H1 (cell line): ENCODE results near the gene AADAC. TPM values are rescaled to one million over a fixed set of nuclear protein-coding genes. Genes with fewer than 3 reads are reported as not detected.

ENCODE experiments used
- CTCF ChIA-PET: fragments of 300-600 bp; sonication (Branson Sonifier 250); formaldehyde crosslinking; loops from one replicate; lab custom pipeline; 2021; ENCODE audit not compliant: partially characterized antibody; lab: Charles Lee
- POLR2A ChIA-PET: fragments of 300-600 bp; sonication (Branson Sonifier 250); formaldehyde crosslinking; loops from one replicate; lab custom pipeline; 2021; ENCODE audit warnings: inconsistent platforms; ENCODE audit not compliant: partially characterized antibody; lab: Charles Lee
- DNase-seq, 2 experiments: peaks; one replicate each; pipeline versions ENCODE4 v3.0.0 to v3.0.0-alpha.2; 2010 to 2022; ENCODE audit warnings: low spot score in 2 of 2, low read depth in 1 of 2, mixed read lengths in 1 of 2
- FAIRE-seq: peaks from 2 replicates; lab custom pipeline; 2011; peaks lifted over from hg19 to GRCh38; lab: Jason Lieb, UNC
- H2AFZ ChIP-seq: 2 replicates; pipeline ENCODE4 v1.8.1; 2012; ENCODE audit warnings: low read length, inconsistent platforms
- H2AK5ac ChIP-seq: 2 replicates; pipeline ENCODE4 v1.6.1; 2013; ENCODE audit warnings: low read depth, low read length
- H2BK120ac ChIP-seq: replicated peaks from 2 replicates; pipeline ENCODE3; 2013; ENCODE audit warnings: low read depth, low read length, inconsistent platforms
- H2BK12ac ChIP-seq: 2 replicates; pipeline ENCODE4 v1.6.1; 2013; ENCODE audit warnings: low read depth, low read length
- H2BK15ac ChIP-seq: 2 replicates; pipeline ENCODE4 v1.6.1; 2013; ENCODE audit warnings: low read length
- H2BK20ac ChIP-seq: 2 replicates; pipeline ENCODE4 v1.6.1; 2013; ENCODE audit warnings: low read length
- H2BK5ac ChIP-seq: 2 replicates; pipeline ENCODE4 v1.6.1; 2013; ENCODE audit warnings: low read depth, low read length
- H3K14ac ChIP-seq: 2 replicates; pipeline ENCODE4 v1.6.1; 2013; ENCODE audit warnings: inconsistent platforms; ENCODE audit not compliant: insufficient read length
- H3K18ac ChIP-seq: 2 replicates; pipeline ENCODE4 v1.6.1; 2013; ENCODE audit warnings: low read length; ENCODE audit errors: extremely low read depth
- H3K23ac ChIP-seq: 2 replicates; pipeline ENCODE4 v1.6.1; 2013; ENCODE audit warnings: inconsistent platforms; ENCODE audit not compliant: insufficient read length
- H3K23me2 ChIP-seq: 2 replicates; pipeline ENCODE4 v1.6.1; 2013; ENCODE audit warnings: low read depth, low read length
- H3K27ac ChIP-seq: 2 replicates; pipeline ENCODE4 v1.6.1; 2011; ENCODE audit warnings: low read depth, low read length, inconsistent platforms
- H3K27me3 ChIP-seq, 4 experiments: replicated peaks in 1 of 4; 1 replicate in 1 of 4; 2 replicates in 3 of 4; pipeline versions ENCODE4 v1.6.1 to v1.8.1; 2011 to 2013; ENCODE audit warnings: low read length in 3 of 4, mild to moderate bottlenecking in 3 of 4, inconsistent platforms in 2 of 4, mixed read lengths in 2 of 4, moderate library complexity in 1 of 4; ENCODE audit not compliant: control insufficient read depth in 3 of 4, insufficient read depth in 3 of 4; ENCODE audit errors: extremely low read depth in 1 of 4
- H3K36me3 ChIP-seq, 4 experiments: 2 replicates each; pipeline versions ENCODE4 v1.6.1 to v1.8.1; 2011 to 2013; ENCODE audit warnings: mild to moderate bottlenecking in 4 of 4, low read length in 3 of 4, moderate library complexity in 2 of 4, control low read depth in 1 of 4, inconsistent platforms in 1 of 4; ENCODE audit not compliant: insufficient read depth in 4 of 4, control insufficient read depth in 2 of 4
- H3K4ac ChIP-seq: replicated peaks from 2 replicates; pipeline ENCODE3; 2013; ENCODE audit warnings: low read length, low read depth, mixed read lengths, inconsistent platforms; ENCODE audit not compliant: insufficient read length
- H3K4me1 ChIP-seq, 4 experiments: replicated peaks in 1 of 4; 1 replicate in 1 of 4; 2 replicates in 3 of 4; pipeline versions ENCODE4 v1.6.1 to v1.8.1; 2011 to 2013; ENCODE audit warnings: low read length in 3 of 4, inconsistent platforms in 2 of 4, mixed read lengths in 1 of 4; ENCODE audit not compliant: insufficient read depth in 4 of 4, control insufficient read depth in 3 of 4
- H3K4me2 ChIP-seq, 2 experiments: 2 replicates each; pipeline versions ENCODE4 v1.6.1 to v1.8.1; 2011 to 2013; ENCODE audit warnings: low read depth in 2 of 2, low read length in 2 of 2, control low read depth in 1 of 2, inconsistent platforms in 1 of 2, mild to moderate bottlenecking in 1 of 2; ENCODE audit not compliant: insufficient read depth in 1 of 2
- H3K4me3 ChIP-seq, 4 experiments: fragments of 200-600, 300-600 bp in 1 of 4; sonication (generic), shearing (Covaris generic), sonication (Bioruptor Twin) in 1 of 4; 2 replicates each; pipeline versions ENCODE4 v1.5.1 to v1.8.1; 2011 to 2016; ENCODE audit warnings: low read length in 4 of 4, low read depth in 3 of 4, control low read depth in 2 of 4, inconsistent platforms in 2 of 4, mild to moderate bottlenecking in 2 of 4, mixed read lengths in 1 of 4, moderate library complexity in 1 of 4; ENCODE audit not compliant: insufficient read depth in 2 of 4; ENCODE audit errors: extremely low read depth in 1 of 4
- H3K56ac ChIP-seq: replicated peaks from 2 replicates; pipeline ENCODE3; 2013; ENCODE audit warnings: low read depth, mild to moderate bottlenecking, mixed read lengths, low read length, inconsistent platforms; ENCODE audit not compliant: insufficient read length
- H3K79me1 ChIP-seq: 2 replicates; pipeline ENCODE4 v1.6.1; 2013; ENCODE audit warnings: low read depth, low read length, control low read depth
- H3K79me2 ChIP-seq, 2 experiments: 2 replicates each; pipeline versions ENCODE4 v1.6.1 to v1.8.1; 2012 to 2013; ENCODE audit warnings: low read length in 2 of 2, mild to moderate bottlenecking in 2 of 2, inconsistent platforms in 1 of 2; ENCODE audit not compliant: insufficient read depth in 2 of 2, control insufficient read depth in 1 of 2
- H3K9ac ChIP-seq, 4 experiments: replicated peaks in 1 of 4; 1 replicate in 1 of 4; 2 replicates in 3 of 4; pipeline versions ENCODE4 v1.6.1 to v1.8.1; 2011 to 2013; ENCODE audit warnings: low read depth in 3 of 4, low read length in 3 of 4, control low read depth in 2 of 4, mild to moderate bottlenecking in 2 of 4, moderate library complexity in 2 of 4, inconsistent platforms in 1 of 4; ENCODE audit errors: extremely low read depth in 1 of 4
- H3K9me3 ChIP-seq, 2 experiments: 2 replicates each; pipeline versions ENCODE4 v1.6.1 to v1.8.1; 2012 to 2013; ENCODE audit warnings: mild to moderate bottlenecking in 2 of 2, moderate library complexity in 2 of 2, control low read depth in 1 of 2, inconsistent platforms in 1 of 2, low read depth in 1 of 2, low read length in 1 of 2, mixed read lengths in 1 of 2; ENCODE audit not compliant: insufficient read depth in 2 of 2
- H4K20me1 ChIP-seq, 2 experiments: replicated peaks in 1 of 2; 2 replicates each; pipeline versions ENCODE3 to v1.8.1; 2011 to 2013; ENCODE audit warnings: inconsistent platforms in 2 of 2, low read length in 2 of 2, mild to moderate bottlenecking in 1 of 2; ENCODE audit not compliant: insufficient read depth in 2 of 2, control insufficient read depth in 1 of 2
- H4K5ac ChIP-seq: 2 replicates; pipeline ENCODE4 v1.6.1; 2013; ENCODE audit warnings: low read length, low read depth, mixed read lengths, inconsistent platforms; ENCODE audit not compliant: insufficient read length
- H4K8ac ChIP-seq: 2 replicates; pipeline ENCODE4 v1.8.0; 2013; ENCODE audit warnings: mild to moderate bottlenecking, moderate library complexity, low read length, inconsistent platforms; ENCODE audit not compliant: insufficient read depth; ENCODE audit errors: extremely low read depth
- H4K91ac ChIP-seq: replicated peaks from 2 replicates; pipeline ENCODE3; 2013; ENCODE audit warnings: low read length, mixed read lengths, inconsistent platforms; ENCODE audit not compliant: insufficient read length
- ASH2L ChIP-seq: fragments of 200-600, 300-600 bp; sonication (generic); IDR thresholded peaks from one replicate; pipeline ENCODE4 v1.7.1; 2017; ENCODE audit warnings: low read length
- CEBPB ChIP-seq: IDR thresholded peaks from 2 replicates; pipeline ENCODE4 v1.6.1; 2012; ENCODE audit warnings: low read depth, low read length
- EGR1 ChIP-seq: IDR thresholded peaks from 2 replicates; pipeline ENCODE4 v1.6.1; 2011; ENCODE audit warnings: low read depth, low read length, borderline replicate concordance
- EZH2 ChIP-seq: fragments of 200-600 bp; sonication (generic); IDR thresholded peaks from 2 replicates; pipeline ENCODE4 v1.7.1; 2012; ENCODE audit warnings: low read depth, mild to moderate bottlenecking, moderate library complexity, low read length, inconsistent platforms; ENCODE audit not compliant: severe bottlenecking
- KDM1A ChIP-seq: fragments of 200-600, 300-600 bp; sonication (generic); IDR thresholded peaks from 2 replicates; pipeline ENCODE4 v1.7.1; 2016; ENCODE audit warnings: mild to moderate bottlenecking, low read length, borderline replicate concordance
- MAFK ChIP-seq: IDR thresholded peaks from 2 replicates; pipeline ENCODE4 v1.6.1; 2012; ENCODE audit warnings: low read depth, mild to moderate bottlenecking, improper control_type of control experiment, low read length
- MAX ChIP-seq: IDR thresholded peaks from 2 replicates; pipeline ENCODE4 v1.6.1; 2012; ENCODE audit warnings: inconsistent platforms
- NRF1 ChIP-seq: IDR thresholded peaks from 2 replicates; pipeline ENCODE4 v1.6.1; 2011; ENCODE audit warnings: mild to moderate bottlenecking, low read depth, low read length, improper control_type of control experiment
- POLR2A ChIP-seq, 2 experiments: IDR thresholded peaks; 1 replicate in 1 of 2; 2 replicates in 1 of 2; pipeline ENCODE4 v1.6.1; 2011; ENCODE audit warnings: low read depth in 2 of 2, low read length in 2 of 2, mild to moderate bottlenecking in 2 of 2; ENCODE audit errors: control extremely low read depth in 1 of 2
- RAD21 ChIP-seq, 2 experiments: IDR thresholded peaks in 1 of 2; conservative IDR thresholded peaks in 1 of 2; 2 replicates each; pipeline ENCODE4 v1.6.1; 2011; ENCODE audit warnings: low read depth in 2 of 2, low read length in 2 of 2, improper control_type of control experiment in 1 of 2, inconsistent platforms in 1 of 2, mild to moderate bottlenecking in 1 of 2, moderate library complexity in 1 of 2
- SP2 ChIP-seq: IDR thresholded peaks from 2 replicates; pipeline ENCODE4 v1.6.1; 2012; ENCODE audit warnings: mild to moderate bottlenecking, low read length, inconsistent platforms
- TAF7 ChIP-seq: optimal IDR thresholded peaks from 2 replicates; pipeline ENCODE3; 2011; ENCODE audit warnings: low read depth, mild to moderate bottlenecking, inconsistent platforms, low read length, moderate library complexity, borderline replicate concordance
- whole genome bisulfite sequencing, 2 experiments: shearing (Covaris generic) in 1 of 2; methylation state at CpG; one replicate each; pipeline versions ENCODE4 v1.1.6 to v1.1.7; 2013 to 2015; ENCODE audit warnings: low lambda C conversion rate in 2 of 2, mixed read lengths in 2 of 2, inconsistent platforms in 1 of 2, low coverage in 1 of 2, missing lambda C conversion rate in 1 of 2; ENCODE audit not compliant: insufficient replicate concordance in 2 of 2, insufficient coverage in 1 of 2, insufficient read length in 1 of 2; ENCODE audit errors: extremely low coverage in 1 of 2, missing lambda C conversion rate in 1 of 2; 5-methylcytosine and 5-hydroxymethylcytosine counted together
- polyA plus RNA-seq, 7 experiments: library from polyadenylated mRNA; depleted of rRNA in 3 of 7; stranded (reverse) in 5 of 7; unstranded in 2 of 7; fragments of >200 nt in 5 of 7; fragments of 200-250 nt in 2 of 7; gene quantifications; 1 replicate in 5 of 7; 2 replicates in 1 of 7; 4 replicates in 1 of 7; pipeline versions ENCODE4 v1.2.1 to v1.2.3, GENCODE V29; 2011 to 2013; ENCODE audit warnings: missing spikeins in 2 of 7, mixed read lengths in 2 of 7
- total RNA-seq: library from RNA; stranded (reverse); fragmentation: NEBNext Ultra II Directional; extraction: Animal tissue kit (Norgen Biotek cat#: 25700); gene quantifications from 2 replicates; pipeline ENCODE4 v1.2.1, GENCODE V29; 2021
- TF ChIP-seq, protein P1 (sequence below): IDR thresholded peaks from 2 replicates; pipeline ENCODE4 v1.6.1; 2012; ENCODE audit warnings: low read length, inconsistent platforms

AADAC gene
- total and polyA plus RNA-seq, 2 of the 8 experiments (the other 6 are each of a cell fraction or from before 2014, with no cell fraction given) = not detected

GRCh38 chr3:151794080-151794479, 19.8 kb upstream of the AADAC start:
- no peak overlapping the region for H2AK5ac ChIP-seq
- H3K18ac ChIP-seq = no peak overlapping the region
- H3K23ac ChIP-seq = no peak overlapping the region
- WGBS, 2 experiments = 92% methylated on average over 2 of the region's 2 CpGs; no CpG with 5 or more reads in 1 of the 2 experiments
- no peaks in the 10 kb centered on the region for H3K79me1 ChIP-seq
- H2BK15ac ChIP-seq = no peak overlapping the region
- no peak overlapping the region for H2AFZ ChIP-seq
- no peaks in the 10 kb centered on the region for H3K79me2 ChIP-seq
- FAIRE-seq = no peak
- H3K36me3 ChIP-seq = no peaks in the 10 kb centered on the region
- no peaks in the 10 kb centered on the region for H3K4me1 ChIP-seq
- no peak for DNase-seq
- H2BK120ac ChIP-seq = no peak overlapping the region
- POLR2A ChIA-PET = no interaction called here
- H3K9ac ChIP-seq = no peak overlapping the region
- H3K4me3 ChIP-seq = no peak overlapping the region
- no peak overlapping the region for H3K27ac ChIP-seq
- H2BK20ac ChIP-seq = no peak overlapping the region
- no peak overlapping the region for H3K4ac ChIP-seq
- CTCF ChIA-PET = interaction anchor here (0.6 to 1.1 kb wide), 2 partner anchors 82 to 432 kb away, joined by 3 read pairs; no protein-coding TSS in a partner anchor
- H4K20me1 ChIP-seq = no peaks in the 10 kb centered on the region
- H3K27me3 ChIP-seq = no peaks in the 10 kb centered on the region
- H4K8ac ChIP-seq = no peak overlapping the region
- H3K56ac ChIP-seq = no peak overlapping the region
- no peak overlapping the region for H3K4me2 ChIP-seq
- no peak overlapping the region for H2BK12ac ChIP-seq
- no peak overlapping the region for H4K91ac ChIP-seq
- no peak overlapping the region for H2BK5ac ChIP-seq
- no peak overlapping the region for H4K5ac ChIP-seq
- no peaks in the 10 kb centered on the region for H3K23me2 ChIP-seq
- no peak overlapping the region for H3K14ac ChIP-seq
- H3K9me3 ChIP-seq = no peaks in the 10 kb centered on the region
- TF ChIP-seq MAFK (no peak), SP2 (no peak), NRF1 (no peak), EZH2 (no peak), POLR2A (IDR thresholded peaks at IDR 0.05; ENCODE audit: control extremely low read depth in 1 of 2, low read depth in 2 of 2, low read length in 2 of 2) (no peak), EGR1 (no peak), TAF7 (no peak), CEBPB (no peak), KDM1A (no peak), ASH2L (no peak), MAX (no peak), RAD21 (IDR thresholded peaks at IDR 0.05 in 1 of 2, conservative IDR thresholded peaks at IDR 0.05 in 1 of 2; ENCODE audit: low read depth in 2 of 2, low read length in 2 of 2) (no peak)
- TF ChIP-seq, protein P1, sequence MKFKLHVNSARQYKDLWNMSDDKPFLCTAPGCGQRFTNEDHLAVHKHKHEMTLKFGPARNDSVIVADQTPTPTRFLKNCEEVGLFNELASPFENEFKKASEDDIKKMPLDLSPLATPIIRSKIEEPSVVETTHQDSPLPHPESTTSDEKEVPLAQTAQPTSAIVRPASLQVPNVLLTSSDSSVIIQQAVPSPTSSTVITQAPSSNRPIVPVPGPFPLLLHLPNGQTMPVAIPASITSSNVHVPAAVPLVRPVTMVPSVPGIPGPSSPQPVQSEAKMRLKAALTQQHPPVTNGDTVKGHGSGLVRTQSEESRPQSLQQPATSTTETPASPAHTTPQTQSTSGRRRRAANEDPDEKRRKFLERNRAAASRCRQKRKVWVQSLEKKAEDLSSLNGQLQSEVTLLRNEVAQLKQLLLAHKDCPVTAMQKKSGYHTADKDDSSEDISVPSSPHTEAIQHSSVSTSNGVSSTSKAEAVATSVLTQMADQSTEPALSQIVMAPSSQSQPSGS = no peak
